ENCODE data around the gene B4GALT3.
"Not testable (repeated sequence)": the region's sequence is repeated elsewhere in the genome, so short reads cannot be mapped to it uniquely, and the experiment has no call there.

B4GALT3 gene

DNA sequence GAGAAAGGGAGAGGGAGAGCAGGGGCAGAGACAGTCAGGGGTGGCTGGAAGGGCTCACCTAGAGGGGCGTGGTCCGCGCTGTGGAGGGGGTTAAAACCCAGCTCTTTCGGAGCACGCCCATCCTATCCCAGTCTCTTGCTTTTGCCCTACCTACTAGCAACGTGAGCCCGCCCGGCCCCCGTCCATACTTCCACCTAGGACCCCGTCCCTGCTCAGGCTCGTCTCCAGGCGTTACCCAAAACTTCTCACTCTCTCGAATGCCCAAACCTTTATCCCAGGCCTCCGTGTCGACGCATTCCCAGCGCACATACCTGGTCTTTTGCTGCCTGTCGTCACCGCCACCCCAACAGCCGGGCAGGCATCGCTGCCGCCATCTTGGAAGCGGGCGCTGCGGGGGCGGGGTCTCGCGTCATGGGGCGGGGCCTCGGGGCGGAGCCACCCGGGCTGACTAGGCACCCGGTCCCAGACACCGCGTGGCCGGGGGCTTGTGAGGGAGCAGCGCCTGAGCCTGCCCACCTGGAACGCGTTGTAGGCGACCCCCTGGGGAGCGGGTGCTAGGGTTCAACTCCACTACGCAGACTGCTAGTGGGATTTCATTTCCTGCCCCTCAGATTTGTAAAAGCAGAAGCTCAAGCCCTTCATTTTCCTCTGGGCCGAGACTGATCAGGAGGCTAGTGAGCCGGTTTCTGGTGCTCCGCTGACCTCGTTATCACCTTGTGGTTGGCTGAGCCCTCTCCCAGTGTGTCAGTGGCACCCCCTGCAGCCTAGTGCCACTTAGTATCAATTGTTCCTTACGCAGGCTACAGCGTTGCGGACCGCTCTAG lies at the start of gene B4GALT3:
B4GALT3 (minus strand) TSS at position 396 of the 824 bp plus-strand sequence. CDS start 1,447 bp downstream, outside the sequence.
- peak; percentile 91 for DNase-seq

DNA sequence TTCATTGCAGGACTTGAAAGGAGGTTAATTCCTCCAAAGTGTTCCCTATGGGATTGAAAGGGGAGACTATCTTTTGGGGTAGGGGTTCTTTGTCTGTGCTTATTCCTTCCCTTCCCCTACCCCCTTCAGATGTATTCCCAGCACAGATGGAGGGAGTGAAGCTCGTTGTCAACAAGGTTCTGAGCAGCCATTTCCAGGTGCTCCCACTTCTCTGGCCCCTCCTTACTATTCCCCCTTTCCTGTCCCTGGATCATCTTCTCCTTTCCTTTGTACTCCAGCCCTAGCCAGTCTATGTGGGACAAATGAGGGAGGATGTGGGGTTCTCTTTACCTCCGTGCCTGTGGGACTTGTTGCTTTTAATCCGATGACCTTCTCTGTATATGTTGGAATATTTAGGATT lies 49.5 kb upstream of the B4GALT3 start:
- DNase-seq, result no peak

- DNase-seq, result no peak
Measured at GRCh38 chr1:161226320-161226711, 49.0 kb upstream of the B4GALT3 start.

- peak; percentile 99 for DNase-seq
Measured at GRCh38 chr1:161225534-161226319, 48.4 kb upstream of the B4GALT3 start, which contains the start of gene TOMM40L. Gene TOMM40L, plus strand, starts transcription at chr1:161226060. Its CDS starts 430 bp downstream, at chr1:161226490.

DNA sequence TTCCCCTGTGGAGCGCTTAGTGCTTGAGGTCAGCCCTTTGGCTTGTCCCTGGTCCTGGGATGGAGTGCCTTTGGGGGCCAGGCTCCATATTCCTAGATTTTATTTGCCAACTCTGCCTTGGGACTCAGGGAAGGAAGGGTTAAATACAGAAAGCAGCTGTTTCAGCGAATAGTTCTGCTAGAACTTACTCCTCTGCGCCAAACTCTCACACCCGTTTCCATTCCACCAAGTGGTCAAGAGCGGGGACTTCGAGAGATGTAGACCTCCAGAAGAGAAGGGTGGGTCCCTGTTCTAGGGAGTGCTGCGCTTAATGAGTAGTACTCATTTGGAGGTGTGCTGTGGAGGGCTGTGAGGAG lies 47.8 kb upstream of the B4GALT3 start:
- DNase-seq, result peak; percentile 21

DNA sequence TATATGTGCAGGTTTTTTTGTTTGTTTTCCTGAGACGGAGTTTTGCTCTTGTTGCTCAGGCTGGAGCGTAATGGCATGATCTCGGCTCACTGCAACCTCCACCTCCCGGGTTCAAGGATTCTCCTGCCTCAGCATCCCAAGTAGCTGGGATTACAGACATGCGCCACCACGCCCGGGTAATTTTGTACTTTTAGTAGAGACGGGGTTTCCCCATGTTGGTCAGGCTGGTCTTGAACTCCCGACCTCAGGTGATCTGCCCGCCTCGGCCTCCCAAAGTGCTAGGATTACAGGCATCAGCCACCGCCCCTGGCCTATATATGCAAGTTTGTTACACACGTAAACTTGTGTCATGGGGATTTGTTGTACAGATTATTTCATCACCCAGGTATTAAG lies 47.4 kb upstream of the B4GALT3 start:
- not testable (repeated sequence) for DNase-seq

GRCh38 chr1:161223805-161224694 lies 46.7 kb upstream of the B4GALT3 start:
- no peak for DNase-seq

GRCh38 chr1:161222175-161223019 lies 45.1 kb upstream of the B4GALT3 start:
- no peak for DNase-seq

DNA sequence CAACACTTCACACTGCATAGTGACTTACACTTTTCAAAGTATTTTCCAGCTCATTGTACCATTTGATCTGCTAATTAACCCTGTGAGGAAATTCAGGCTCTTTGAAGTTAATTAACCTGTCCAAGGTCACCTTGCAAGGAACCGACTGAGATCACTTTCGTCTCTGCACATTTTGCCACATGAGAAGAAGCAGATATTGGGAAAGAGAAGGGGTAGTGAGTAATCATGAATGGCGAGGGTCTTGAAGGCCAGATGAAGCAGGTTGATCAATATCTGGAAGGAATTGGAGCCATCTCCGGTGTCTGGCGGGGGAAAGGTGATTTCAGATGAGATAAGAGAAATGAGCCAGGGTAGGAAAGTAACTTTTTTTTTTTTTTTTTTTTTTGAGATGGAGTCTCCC lies 42.7 kb upstream of the B4GALT3 start:
- no peak for DNase-seq

DNA sequence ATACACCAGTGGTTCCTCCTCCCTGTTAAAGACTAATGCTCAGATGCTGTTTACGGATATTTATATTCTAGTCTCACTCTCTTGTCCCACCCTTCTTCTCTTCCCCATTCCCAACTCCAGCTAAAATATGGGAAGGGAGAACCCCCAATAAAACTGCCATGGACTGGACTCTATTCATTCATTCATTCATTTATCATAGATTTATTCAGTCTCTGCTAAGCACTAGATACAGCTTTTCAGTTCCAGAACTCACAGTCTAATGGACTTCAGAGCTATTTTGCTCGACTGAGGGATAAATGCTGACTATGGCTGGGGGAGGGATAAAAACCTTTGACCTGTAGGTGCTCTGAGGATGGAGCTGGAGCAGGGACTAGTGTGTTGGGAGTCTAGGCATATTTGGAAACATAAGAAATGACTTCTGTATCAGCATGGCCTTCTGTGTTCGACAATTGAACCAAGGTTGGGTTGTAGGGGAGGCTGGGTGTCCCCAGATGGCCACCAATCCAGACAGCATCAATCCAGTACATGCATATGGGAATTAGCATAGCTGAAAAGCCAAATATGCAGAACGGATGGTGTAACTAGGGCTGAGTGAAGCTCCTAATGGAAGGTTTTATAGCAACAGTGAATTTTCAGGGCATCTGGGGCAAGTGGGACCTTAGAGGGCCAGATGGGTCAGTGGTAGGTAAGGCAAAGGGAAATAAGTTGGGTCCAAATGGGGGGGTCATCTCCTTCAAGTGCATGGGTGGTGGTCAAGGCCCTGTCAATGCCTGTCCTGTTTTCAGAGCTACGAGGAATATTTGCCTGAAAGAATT lies 42.0 kb upstream of the B4GALT3 start:
- no peak for DNase-seq

- DNase-seq, result no peak
Measured at GRCh38 chr1:161218301-161219077, 41.2 kb upstream of the B4GALT3 start.

GRCh38 chr1:161217831-161218230 lies 40.5 kb upstream of the B4GALT3 start:
- DNase-seq, result no peak

- peak; percentile 97 for DNase-seq
Measured at GRCh38 chr1:161216945-161217712, 39.8 kb upstream of the B4GALT3 start.

GRCh38 chr1:161215076-161215475 lies 37.8 kb upstream of the B4GALT3 start, which contains the start of gene FCER1G:
Gene FCER1G, plus strand, starts transcription at chr1:161215295. Its CDS starts 27 bp downstream, at chr1:161215322.
- DNase-seq, result peak; percentile 96

- peak; percentile 85 for DNase-seq
Measured at GRCh38 chr1:161214369-161214768, 37.1 kb upstream of the B4GALT3 start.

DNA sequence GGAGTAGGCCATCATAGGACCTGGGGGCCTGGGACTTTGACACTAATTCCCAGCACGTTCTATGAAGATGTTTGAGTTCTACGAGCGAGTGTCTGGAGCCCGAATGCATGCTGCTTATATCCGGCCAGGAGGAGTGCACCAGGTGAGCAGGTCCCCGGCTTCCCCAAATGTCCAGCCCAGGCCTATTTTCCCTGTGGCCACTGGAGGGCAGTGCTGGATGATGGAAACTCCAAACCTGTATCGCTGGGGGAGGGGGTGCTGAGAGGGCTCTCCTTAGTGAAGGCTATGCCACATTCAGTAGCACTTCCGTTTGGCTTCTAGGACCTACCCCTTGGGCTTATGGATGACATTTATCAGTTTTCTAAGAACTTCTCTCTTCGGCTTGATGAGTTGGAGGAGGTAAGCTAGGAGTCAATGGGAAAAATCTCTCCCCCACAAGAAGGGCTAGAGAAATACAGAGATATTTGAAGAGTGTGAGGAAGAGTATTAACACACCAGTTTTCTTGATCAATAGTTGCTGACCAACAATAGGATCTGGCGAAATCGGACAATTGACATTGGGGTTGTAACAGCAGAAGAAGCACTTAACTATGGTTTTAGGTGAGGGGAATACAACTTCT lies 32.6 kb upstream of the B4GALT3 start:
- peak; percentile 87 for DNase-seq

DNA sequence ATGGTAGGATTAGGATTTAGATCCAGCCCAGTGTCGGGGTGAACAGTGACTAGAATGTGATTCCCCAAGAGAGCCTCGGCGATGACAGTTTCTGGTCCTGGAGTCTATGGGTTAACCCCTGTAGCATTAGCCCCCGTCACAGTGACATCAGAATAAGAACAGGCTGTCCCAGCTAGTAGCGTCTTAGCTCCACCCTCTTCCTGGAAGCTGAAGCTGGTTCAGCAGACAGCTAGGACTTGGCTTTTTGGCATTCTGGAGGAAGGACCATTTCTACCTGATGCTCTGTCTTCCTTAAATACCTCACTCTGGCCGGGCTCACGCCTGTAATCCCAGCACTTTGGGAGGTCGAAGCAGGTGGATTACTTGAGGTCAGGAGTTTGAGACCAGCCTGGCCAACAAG lies 29.9 kb upstream of the B4GALT3 start:
- DNase-seq, result no peak

GRCh38 chr1:161206411-161207140 lies 29.3 kb upstream of the B4GALT3 start:
- no peak for DNase-seq

Data from suppressor macrophage treated with lipopolysaccharide for 4 hours (primary cell).